Forelimb muscle (tissue), 1 donor: ENCODE results near the gene PRKAR1B. TPM values are rescaled to one million over a fixed set of nuclear protein-coding genes. Genes with fewer than 3 reads are reported as not detected.
"Not testable (repeated sequence)": the region's sequence is repeated elsewhere in the genome, so short reads cannot be mapped to it uniquely, and the experiment has no call there.

Experiments
- DNase-seq: peaks from one replicate; pipeline ENCODE4 v3.0.0-alpha.2; 2013; ENCODE audit warnings: low read depth
- polyA plus RNA-seq: library from polyadenylated mRNA; unstranded; fragments of 120-200 nt; gene quantifications from one replicate; pipeline ENCODE4 v1.2.1, GENCODE V29; 2013; ENCODE audit not compliant: insufficient read length

Gene PRKAR1B
- polyA plus RNA-seq, 1 donor = 28.8 TPM

DNA sequence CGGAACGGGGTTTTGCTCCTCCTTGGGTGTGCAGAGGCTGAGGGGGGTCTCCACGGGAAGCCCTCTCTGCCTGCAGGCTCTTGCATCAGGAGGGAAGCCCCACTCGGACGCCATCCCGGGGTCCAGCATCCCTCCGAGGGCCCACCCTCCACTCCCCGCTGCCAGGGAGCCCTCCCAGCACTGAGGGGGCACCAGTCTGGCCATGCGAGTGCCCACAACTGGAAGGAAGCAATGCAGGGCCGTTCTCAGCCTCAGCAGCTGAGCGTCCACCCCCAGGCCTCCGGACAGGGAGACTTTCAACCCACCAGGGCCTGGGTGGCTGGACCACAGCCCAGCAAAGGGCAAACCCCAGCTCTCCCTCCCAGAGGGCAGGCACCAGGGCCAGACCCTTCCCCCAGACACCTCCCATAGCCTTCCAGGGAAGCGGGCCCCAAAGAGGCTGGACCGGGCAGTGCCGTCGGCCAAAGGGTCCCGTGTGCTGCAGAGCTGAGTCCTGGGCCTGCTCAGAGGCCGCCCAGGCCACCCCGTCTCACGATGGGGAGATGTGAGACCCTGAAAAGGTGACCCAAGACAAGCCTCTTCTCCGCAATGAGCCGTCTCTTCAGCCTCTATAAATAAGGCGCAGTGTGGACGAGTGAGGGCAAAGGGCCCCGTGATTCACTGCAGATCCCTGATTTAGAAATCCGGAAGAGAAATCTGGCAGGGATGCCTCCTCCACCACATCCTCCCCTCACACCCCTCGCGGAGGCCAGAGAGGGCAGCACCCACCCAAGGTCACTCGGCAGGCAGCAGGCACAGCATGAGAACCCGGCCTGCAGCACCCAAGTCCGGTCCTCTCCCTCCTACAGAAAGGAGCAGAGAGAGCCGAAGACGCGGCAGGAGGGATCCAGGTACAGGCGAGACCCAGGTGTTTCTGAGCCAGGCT, 82.4 kb downstream of the PRKAR1B start:
- DNase-seq = no peak

DNA sequence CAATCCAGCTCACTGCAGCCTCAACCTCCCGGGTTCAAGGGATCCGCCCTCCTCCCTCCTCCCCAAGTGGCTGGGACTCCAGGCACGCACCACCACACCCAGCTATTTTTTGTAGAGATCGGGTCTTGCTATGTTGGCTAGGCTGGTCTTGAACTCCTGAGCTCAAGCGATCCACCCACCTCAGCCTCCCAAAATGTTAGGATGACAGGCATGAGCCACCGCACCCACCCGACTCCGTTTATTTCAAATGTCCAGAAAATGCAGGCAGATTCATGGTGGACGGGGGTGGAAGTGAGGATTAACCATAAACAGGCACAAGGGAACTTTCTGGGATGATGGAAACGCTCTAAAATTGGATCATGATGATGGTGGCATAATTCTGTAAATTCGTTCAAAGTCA, 85.1 kb downstream of the PRKAR1B start:
- no peak for DNase-seq

DNA sequence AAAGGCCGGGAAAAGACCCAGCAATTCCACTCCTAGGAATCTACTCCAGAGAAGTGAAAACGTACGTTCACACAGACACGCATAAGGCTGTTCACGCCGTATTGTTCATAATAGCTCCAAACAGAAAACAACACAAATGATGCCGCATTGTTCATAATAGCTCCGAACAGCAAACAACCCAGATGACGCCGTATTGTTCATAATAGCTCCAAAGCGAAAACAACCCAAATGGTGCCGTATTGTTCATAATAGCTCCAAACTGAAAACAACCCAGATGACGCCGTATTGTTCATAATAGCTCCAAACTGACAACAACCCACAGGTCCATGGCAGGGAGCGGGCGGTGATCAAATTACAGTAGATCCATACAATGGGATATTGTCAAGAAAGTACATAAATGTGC, 85.8 kb downstream of the PRKAR1B start:
- no peak for DNase-seq

DNA sequence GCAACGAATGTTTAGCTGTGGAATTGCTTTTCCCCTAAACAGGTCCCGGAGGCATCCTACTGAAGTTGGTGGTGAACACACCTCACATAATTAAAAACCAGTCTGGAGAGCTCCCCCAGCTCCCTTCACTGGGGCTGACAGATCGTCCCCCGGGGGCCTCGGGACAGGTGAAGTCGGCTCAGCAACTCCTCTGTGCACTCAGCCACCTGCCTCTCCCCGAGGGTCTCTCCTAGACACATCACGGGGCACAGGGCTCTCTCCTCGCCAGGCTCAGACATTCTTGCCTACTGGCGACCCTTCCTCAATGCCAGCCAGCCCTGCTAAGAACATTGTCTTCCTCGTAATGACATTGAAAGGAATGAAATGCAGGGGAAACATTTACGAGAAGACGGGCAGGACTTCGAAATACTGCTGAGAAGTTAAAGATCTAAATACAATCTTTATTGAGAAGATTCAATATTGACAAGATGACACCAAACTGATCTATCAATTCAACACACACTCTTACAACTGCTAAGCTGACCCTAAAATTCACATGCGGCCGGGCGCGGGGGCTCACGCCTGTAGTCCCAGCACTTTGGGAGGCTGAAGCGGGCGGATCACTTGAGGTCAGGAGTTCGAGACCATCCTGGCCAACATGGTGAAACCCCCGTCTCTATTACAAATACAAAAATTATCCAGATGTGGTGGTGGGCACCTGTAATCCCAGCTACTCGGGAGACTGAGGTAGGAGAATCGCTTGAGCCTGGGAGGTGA, 88.6 kb downstream of the PRKAR1B start:
- DNase-seq = no peak

DNA sequence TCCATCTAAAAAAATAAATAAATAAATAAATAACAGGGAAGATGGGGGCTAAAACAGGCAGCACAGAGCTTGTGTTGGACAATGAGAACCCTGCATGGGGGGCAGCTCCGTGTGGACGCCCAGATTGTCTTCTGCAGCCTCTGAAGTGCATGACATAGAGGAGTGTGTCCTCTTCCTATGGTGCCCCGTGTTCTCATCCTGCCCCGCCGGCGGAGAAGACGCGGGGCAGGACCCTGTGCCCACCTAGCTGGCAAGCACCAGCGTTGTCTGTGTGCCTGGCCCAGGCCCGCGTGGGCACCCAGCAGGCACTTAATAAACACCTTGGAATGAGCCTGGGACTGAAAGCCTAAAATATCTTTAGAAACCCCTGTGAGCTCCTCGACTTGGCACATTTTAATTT, 89.3 kb downstream of the PRKAR1B start:
- no peak for DNase-seq

DNA sequence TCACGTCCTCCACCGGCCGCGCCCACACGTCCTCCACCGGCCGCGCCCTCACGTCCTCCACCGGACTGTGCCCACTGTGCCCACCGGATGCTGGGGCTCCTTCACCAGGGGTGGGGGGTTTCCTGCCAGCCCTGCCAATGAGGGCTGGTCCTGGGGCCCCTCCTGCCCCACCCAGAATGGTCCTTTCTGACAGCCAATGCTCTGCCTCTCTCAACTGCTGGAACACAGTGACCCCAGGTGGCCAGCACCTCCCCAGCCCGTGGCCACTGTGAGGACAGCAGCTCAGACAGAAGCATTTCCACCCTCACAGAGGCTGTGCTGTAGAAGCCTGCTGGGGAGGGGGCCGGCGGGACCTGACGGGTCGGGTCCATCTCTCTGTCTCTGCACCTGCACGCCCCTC, 90.7 kb downstream of the PRKAR1B start:
- DNase-seq = no peak

DNA sequence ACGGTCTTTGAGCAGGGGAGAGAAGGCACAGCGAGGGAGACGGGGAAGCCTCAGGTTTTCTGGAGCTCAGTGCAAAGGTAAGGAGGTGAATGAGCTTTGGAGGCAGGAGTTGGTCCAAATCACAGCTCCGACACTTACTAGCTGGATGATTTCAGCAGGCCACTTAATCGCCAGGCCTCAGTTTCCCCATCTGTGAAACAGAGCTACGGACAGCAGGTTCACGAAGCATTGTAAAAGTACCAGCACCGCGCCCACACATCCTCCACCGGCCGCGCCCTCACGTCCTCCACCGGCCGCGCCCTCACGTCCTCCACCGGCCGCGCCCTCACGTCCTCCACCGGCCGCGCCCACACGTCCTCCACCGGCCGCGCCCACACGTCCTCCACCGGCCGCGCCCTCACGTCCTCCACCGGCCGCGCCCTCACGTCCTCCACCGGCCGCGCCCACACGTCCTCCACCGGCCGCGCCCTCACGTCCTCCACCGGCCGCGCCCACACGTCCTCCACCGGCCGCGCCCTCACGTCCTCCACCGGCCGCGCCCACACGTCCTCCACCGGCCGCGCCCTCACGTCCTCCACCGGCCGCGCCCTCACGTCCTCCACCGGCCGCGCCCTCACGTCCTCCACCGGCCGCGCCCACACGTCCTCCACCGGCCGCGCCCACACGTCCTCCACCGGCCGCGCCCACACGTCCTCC, 91.2 kb downstream of the PRKAR1B start:
- not testable (repeated sequence) for DNase-seq

DNA sequence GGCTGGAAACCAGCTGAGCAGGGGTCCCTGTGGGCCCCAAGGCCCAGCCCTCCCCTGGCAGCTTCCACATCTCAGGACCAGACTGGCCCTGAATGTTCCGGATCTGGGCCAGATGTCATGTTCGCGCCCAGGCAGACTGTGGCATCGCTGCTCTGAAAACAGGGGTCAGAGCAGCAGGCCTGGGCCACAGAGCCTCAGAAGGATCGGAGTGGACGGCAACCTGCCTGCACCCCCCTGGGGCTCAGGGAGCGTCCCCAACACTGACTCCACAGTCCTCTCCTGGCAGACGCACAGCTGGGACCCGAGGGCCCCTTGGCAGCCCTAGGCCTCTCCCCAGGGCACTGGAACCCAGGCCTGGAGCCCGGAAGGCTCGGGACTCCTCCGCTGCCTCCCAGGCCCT, 91.9 kb downstream of the PRKAR1B start:
- no peak for DNase-seq

DNA sequence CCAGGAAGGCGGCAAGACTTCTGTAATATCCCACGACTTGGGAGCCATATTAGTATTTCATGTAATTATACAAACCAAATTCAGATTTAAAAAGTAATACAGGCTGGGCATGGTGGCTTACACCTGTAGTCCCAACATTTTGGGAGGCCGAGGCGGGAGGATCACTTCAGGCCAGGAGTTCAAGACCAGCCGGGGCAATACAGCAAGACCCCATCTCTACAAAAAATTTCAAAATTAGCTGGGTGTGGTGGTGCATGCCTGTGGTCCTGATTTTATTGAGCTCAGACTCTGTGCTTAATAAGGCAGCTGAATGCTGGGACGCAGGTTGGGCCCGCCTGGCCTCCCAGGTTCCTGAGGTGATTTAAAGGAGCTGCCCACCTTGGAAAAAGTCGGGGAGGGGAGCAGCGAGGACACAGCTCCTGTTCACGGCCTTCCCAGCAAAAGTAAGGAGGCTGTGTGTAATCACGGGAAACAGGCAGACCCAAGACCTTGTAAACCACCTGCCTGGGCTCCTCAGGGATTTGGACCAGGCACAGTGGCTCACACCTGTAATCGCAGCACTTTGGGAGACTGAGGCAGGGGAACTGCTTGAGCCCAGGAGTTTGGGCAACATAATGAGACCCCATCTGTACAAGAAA, 93.6 kb downstream of the PRKAR1B start:
- no peak for DNase-seq

DNA sequence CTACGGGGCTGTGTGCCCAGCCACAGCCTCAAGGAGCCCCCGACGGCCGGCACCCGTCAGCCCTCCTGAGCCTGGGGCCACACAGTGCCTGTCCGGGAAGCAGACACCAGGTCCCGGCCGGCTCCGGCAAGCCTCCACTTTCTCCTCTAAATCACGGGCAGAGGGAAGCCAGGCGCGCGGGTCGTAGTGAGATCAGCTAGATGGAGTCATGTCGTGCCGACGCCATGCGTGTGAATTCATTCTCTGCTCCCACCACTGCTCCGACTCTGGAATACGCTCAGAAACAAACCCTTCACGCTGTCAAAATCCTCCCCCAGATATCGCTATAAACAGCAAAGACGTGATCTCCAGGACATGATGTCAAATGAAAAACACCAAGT, 94.3 kb downstream of the PRKAR1B start:
- DNase-seq = no peak

DNA sequence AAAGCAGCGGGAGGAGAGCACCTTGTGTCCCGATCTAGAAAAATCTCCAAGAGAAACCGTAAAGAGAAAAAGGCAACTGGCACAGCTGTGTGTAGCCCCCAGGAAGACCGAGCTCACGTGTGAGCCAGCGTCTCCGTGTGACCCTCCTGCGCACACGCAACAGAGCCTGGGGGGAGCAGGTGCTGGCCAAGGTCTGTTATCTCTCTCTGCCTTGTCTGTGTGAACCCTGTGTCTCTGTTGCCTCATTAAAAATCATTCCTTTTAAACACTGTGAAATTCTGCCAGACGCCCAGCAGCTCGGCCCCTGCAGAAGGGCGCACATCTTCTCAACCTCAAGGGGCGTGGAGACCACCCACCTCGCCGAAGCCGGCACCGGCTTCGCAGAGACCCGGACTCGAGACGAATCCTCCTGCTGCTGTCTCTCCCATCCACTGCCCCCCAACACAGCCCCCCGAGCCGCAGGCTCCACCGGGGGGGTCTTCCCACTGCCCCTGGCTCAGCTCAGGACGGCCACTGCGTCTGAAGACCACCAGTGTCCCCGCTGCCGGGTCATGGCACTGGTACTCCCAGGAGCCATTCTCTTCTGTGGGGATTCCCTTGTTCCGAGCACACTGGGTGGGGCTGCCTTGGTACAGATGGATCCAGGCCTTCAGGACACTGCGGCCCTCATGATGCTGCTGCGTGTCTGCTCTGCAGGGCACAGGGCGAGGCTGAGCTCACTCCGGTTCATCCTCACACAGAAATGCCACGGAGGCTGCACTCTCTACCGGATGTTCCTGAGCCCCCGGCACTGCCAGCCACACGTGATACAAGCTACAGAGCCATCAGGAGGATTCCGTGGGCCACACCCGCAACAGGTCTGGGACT, 94.9 kb downstream of the PRKAR1B start:
- no peak for DNase-seq

DNA sequence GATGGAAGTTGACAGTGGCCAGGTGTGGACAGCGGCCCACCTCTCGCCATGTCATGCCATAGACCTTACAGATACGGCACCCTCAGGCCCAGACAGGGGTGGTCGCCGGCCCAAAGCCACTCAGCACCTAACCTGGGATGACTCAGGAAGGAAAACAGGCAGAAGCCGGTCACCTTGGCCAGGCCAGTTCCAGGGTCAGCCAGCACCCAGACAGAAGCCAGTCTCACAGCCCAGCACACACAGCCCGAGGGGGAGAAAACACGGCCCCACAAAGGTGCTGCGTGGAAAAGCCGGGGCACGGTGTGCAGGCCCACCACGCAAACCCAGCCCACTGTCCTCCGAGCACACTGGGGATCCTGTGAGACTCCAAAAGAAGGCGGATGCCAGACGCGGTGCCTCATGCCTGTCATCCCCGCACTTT, 95.8 kb downstream of the PRKAR1B start:
- DNase-seq = no peak

DNA sequence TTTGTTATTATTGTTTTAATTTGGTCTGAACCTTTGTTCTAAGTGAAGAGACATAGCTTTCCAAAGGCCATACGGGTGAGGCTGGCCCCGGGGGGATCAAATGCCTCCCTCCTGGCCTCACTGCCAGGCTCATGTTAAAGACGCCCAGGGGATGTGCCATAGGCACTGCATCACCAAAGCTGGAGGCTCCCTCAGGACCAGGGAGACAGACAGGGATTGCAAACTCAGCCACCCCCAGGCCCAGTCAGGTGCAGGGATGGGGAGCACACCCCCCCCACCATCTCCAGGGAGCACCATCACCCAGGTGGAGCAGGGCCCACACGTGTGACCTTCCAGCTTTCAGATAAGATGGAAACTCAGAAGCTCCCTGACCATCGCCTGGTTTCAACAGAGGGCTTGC, 96.5 kb downstream of the PRKAR1B start:
- no peak for DNase-seq

DNA sequence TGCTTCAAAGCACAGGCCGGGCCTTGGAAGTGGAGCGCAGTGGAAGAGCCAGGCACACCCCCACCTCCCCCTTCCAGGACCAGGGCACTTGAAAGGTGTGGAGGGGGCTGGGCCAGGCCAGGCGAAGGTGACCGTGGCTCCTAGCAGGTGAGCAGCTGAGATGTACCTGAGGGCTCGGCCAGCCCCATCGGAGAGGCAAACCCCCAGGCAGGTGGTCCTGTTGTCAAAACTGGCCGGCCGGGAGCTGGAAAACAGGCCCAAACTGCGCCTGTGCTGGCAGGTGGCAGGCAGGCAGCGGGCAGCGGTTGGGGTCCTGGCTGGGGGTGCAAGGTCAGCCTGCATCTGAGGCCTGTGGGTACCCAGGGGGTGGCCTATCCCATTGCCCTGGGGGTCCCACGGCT, 97.0 kb downstream of the PRKAR1B start:
- no peak for DNase-seq

DNA sequence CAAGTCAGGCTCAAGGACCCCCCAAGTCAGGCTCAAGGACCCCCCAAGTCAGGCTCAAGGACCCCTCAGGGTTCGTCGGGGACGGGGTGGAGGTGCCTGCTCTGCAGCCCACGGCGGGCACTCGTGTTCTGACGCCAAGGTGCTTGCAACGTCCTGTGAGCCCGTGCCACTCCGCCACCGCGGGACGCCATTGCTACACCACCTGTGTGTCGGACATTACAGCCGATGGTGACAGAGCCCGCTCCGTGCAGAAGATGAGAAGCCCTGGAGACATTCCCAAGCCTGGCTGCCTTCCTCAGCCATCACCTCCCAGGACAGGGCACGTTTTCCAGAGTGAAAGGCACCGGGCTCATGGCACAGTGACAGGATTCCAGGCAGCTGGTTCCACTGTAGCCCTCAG, 98.3 kb downstream of the PRKAR1B start:
- DNase-seq = no peak

DNA sequence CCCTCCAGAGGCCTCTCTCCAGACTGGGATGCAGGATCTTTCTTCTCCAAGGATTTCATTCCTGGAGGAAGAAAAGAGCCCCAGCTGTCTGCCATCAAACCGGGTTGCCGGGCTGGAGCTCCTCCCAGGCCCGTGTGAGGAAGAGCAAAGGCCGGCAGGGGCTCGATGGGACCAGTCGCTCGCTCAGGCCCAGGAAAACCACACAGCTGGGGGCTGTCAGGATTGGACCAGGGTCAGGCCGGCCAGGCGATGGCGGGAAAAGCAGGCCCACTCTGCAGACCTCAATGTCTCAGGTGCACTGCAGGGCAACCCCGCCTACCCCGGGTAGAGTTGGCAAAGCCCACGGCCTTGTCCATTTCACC, 98.7 kb downstream of the PRKAR1B start:
- DNase-seq = no peak

DNA sequence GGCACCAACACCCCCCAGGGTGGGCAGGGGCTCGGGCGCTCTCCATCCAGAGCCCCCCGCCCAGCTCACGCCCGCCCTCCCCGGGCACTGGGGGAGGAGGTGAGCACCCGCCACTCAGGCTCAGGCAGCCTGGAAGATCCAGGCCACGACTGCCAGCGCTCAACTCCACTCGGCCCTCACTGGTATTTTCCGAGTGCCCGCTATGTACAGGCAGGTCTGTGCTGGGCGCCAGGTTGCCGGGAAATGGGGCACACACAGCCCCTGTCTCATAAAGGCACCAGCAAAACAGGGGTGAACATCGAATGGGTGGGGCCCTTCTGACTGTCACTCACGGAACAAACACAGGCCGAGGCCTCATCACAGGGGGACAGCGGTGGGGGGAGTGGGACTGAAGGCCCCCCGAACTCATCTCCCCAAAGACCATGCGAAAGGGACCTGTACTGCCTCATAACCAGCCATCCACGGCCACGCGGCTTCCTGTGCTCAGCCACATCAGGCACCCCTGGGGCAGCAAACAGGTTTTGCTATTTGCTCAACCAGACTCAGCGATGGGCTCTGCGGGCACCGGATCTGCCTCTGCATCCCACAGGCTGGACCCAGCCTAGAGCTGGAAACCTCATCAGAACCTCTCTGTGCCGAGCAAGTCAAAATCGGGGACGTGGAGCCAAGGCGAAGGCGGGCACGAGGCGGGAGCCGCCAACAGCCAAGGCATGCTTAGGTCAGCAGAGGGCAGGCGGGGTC, 99.2 kb downstream of the PRKAR1B start:
- DNase-seq = no peak

DNA sequence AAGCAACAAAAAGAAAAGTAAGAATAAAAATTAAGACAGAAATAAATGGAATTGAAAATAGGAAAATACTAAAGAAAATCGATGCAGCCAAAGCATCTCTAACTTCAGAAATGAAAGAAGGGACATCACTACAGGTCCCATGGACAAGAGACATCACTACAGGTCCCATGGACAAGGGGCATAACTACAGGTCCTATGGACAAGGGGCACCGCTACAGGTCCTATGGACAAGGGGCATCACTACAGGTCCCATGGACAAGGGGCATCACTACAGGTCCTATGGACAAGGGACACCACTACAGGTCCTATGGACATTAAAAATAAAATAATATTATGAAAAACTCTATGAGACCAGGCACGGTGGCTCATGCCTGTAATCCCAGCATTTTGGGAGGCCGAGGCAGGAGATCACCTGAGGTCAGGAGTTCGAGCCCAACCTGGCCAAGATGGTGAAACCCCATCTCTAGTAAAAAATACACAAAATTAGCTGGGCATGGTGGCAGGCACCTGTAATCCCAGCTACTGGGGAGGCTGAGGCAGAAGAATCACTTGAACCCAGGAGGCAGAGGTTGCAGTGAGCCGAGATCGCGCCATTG, 101.6 kb downstream of the PRKAR1B start:
- no peak for DNase-seq

DNA sequence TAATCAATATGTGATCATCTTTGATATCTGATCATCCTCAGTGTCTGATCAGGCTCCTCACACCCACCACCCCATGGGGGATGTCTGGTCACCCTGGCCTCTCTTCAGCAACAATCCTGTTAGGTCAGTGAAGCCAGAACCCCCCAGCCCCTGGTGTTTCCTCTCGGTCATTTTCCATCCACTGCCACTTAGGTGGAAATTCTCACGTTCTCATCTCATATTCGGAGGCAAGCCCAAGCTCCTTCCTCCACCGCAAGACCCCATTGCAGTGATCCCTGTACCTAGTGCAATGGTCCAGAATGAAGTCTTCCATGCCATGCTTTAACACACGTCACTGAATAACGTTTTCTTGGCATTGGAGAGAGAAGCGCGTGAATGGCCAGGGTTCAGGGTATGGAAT, 103.6 kb downstream of the PRKAR1B start:
- no peak for DNase-seq
